Osteocyte (in vitro differentiated cells): ENCODE results near the gene ARL9. TPM values are rescaled to one million over a fixed set of nuclear protein-coding genes. Genes with fewer than 3 reads are reported as not detected.
A peak's percentile ranks its signal among the peaks of the same experiment; 100 is the strongest.
"Not testable (repeated sequence)": the region's sequence is repeated elsewhere in the genome, so short reads cannot be mapped to it uniquely, and the experiment has no call there.

Source experiments
- DNase-seq: peaks from one replicate; pipeline ENCODE4 v3.0.0; 2021; ENCODE audit warnings: mixed read lengths; ENCODE audit not compliant: unreplicated experiment; ENCODE audit errors: extremely low spot score
- H3K27ac Mint-ChIP-seq: one replicate; pipeline ENCODE4 v1.8.0; 2021; ENCODE audit warnings: mild to moderate bottlenecking, mixed read lengths; ENCODE audit not compliant: unreplicated experiment
- H3K27me3 Mint-ChIP-seq: one replicate; pipeline ENCODE4 v1.8.0; 2021; ENCODE audit warnings: mixed read lengths; ENCODE audit not compliant: unreplicated experiment
- H3K36me3 Mint-ChIP-seq: one replicate; pipeline ENCODE4 v1.8.0; 2021; ENCODE audit warnings: mixed read lengths; ENCODE audit not compliant: unreplicated experiment
- H3K4me1 Mint-ChIP-seq: one replicate; pipeline ENCODE4 v1.8.0; 2021; ENCODE audit warnings: mixed read lengths; ENCODE audit not compliant: unreplicated experiment
- H3K4me3 Mint-ChIP-seq: one replicate; pipeline ENCODE4 v1.8.0; 2021; ENCODE audit warnings: mild to moderate bottlenecking, moderate library complexity, mixed read lengths; ENCODE audit not compliant: unreplicated experiment
- H3K9me3 Mint-ChIP-seq: one replicate; pipeline ENCODE4 v1.8.0; 2021; ENCODE audit warnings: mixed read lengths; ENCODE audit not compliant: unreplicated experiment
- CTCF ChIP-seq: fragments of 200-600 bp; sonication (generic); IDR thresholded peaks from 2 replicates; pipeline ENCODE4 v1.5.0; 2021; ENCODE audit warnings: antibody characterized with exemption, mild to moderate bottlenecking, moderate library complexity
- total RNA-seq: library from RNA; stranded (reverse); gene quantifications from 2 replicates; pipeline ENCODE4 v1.2.1, GENCODE V29; 2021

The ARL9 gene
- total RNA-seq, 1 donor from 2014 or later, result 1.4 TPM

GRCh38 chr4:56465599-56466295 lies 39.8 kb upstream of the ARL9 start:
- no peak for DNase-seq
- no peaks in the 10 kb centered on the region for H3K9me3 Mint-ChIP-seq
- no peak for TF ChIP-seq CTCF
- H3K4me1 Mint-ChIP-seq, result peaks cover 45% of the 10 kb centered on the region
- H3K27ac Mint-ChIP-seq, result peak overlapping the region; percentile 98
- H3K4me3 Mint-ChIP-seq, result peak overlapping the region; percentile 93
- H3K27me3 Mint-ChIP-seq, result no peaks in the 10 kb centered on the region
- peaks cover 10% of the 10 kb centered on the region for H3K36me3 Mint-ChIP-seq

GRCh38 chr4:56466296-56466761 lies 39.3 kb upstream of the ARL9 start:
- not testable (repeated sequence) for DNase-seq, H3K27me3 Mint-ChIP-seq, H3K9me3 Mint-ChIP-seq
- peaks cover 45% of the 10 kb centered on the region for H3K4me1 Mint-ChIP-seq
- H3K36me3 Mint-ChIP-seq, result peaks cover 10% of the 10 kb centered on the region
- peak overlapping the region; percentile 98 for H3K27ac Mint-ChIP-seq
- peak overlapping the region; percentile 93 for H3K4me3 Mint-ChIP-seq

GRCh38 chr4:56466910-56467283 lies 38.7 kb upstream of the ARL9 start:
- H3K36me3 Mint-ChIP-seq, result peaks cover 14% of the 10 kb centered on the region
- TF ChIP-seq CTCF, result no peak

GRCh38 chr4:56467284-56468096 lies 38.1 kb upstream of the ARL9 start, which contains the start of gene SRP72:
TSS of gene SRP72 (plus strand) at chr4:56467617. CDS start at chr4:56467636, 19 bp downstream.
- H3K9me3 Mint-ChIP-seq, result no peaks in the 10 kb centered on the region
- peak; percentile 93 for DNase-seq
- H3K27me3 Mint-ChIP-seq, result no peaks in the 10 kb centered on the region
- H3K27ac Mint-ChIP-seq, result peak within 1 kb of the TSS; percentile 98
- peaks cover 14% of the 10 kb centered on the region for H3K36me3 Mint-ChIP-seq
- H3K4me3 Mint-ChIP-seq, result peak within 1 kb of the TSS; percentile 93
- H3K4me1 Mint-ChIP-seq, result peaks cover 45% of the 10 kb centered on the region
- no peak for TF ChIP-seq CTCF

More at GRCh38 chr4:56466910-56467283, 38.7 kb upstream of the ARL9 start:
- H3K27me3 Mint-ChIP-seq, result no peaks in the 10 kb centered on the region
- H3K9me3 Mint-ChIP-seq, result no peaks in the 10 kb centered on the region
- H3K4me3 Mint-ChIP-seq, result peak overlapping the region; percentile 93
- H3K27ac Mint-ChIP-seq, result peak overlapping the region; percentile 98
- no peak for DNase-seq
- peaks cover 45% of the 10 kb centered on the region for H3K4me1 Mint-ChIP-seq

- no peak for DNase-seq
- Mint-ChIP-seq H3K4me1 (peaks cover 45% of the 10 kb centered on the region), H3K36me3 (peaks cover 20% of the 10 kb centered on the region), H3K27ac (peak overlapping the region; percentile 98), H3K27me3 (no peaks in the 10 kb centered on the region), H3K4me3 (peak overlapping the region; percentile 93), H3K9me3 (no peaks in the 10 kb centered on the region)
- TF ChIP-seq CTCF, result no peak
Observed at GRCh38 chr4:56468097-56468422, 37.5 kb upstream of the ARL9 start.
